HUDEP-2 (cell line): Measurements from ENCODE around the gene XIST.
"Not testable (repeated sequence)": the region's sequence is repeated elsewhere in the genome, so short reads cannot be mapped to it uniquely, and the experiment has no call there.

Experiments used
- DNase-seq, 76 experiments: peaks; one replicate each; lab custom pipeline; 2025; ENCODE audit not compliant: unreplicated experiment in 76 of 76; lab: John Stamatoyannopoulos, UW

Gene XIST

GRCh38 chrX:73840120-73840924, 12.2 kb downstream of the XIST start:
- no peak for DNase-seq

DNA sequence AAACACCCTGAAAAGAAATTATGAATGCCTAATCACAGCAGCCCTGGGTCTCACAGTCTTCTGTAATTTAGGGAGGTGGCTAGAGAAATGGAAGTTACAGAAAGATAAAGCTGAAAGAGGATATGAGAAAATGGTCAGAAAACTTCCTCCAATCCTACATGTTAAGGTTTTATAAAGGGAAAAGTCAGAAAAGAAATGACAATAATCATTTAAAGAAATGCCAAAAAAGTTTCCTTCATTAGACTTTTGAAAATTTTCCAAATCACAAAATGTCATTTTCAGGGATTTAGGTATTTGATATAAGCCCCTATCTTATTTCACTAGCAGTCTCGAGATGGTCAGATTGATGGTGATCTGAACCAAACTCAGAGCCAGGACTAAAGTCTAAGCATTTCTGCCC, 13.4 kb downstream of the XIST start:
- DNase-seq, result no peak

DNA sequence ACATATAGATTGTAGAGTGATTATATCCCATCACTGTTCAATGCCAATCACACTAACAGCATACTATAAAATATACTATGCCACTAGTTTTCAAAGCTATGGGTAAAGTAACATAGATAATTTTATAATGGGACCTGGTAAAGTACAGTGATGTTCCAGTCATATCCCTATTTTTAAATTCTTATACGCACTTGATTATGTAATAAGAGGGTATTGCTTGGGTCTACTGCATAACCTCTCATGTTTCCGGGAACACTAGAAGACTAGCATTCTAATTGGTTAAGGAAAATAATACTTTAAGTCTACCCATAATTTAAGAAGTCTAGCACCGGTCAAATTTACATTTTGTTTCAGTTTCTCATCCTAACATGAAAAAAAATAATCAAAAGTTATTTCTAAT, 14.4 kb downstream of the XIST start:
- no peak for DNase-seq

GRCh38 chrX:73836956-73837477, 15.5 kb downstream of the XIST start:
- DNase-seq, result no peak

DNA sequence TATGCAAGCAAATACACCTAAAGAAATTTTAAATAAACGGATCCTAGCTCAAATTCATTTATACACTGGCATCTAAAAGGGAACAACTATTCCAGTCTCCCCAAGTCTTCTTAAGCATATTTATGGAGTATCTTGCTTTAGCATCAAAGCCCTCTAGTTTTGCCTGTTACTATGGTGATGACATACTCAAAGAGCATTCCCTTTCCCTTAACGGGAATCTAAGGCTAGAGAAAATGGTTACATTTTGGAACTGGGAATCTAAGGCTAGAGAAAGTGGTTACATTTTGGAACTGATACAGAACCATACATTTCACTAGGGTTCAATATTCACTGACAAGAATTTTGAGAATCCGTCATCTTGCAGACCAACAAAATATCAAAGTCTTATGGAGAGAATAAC, 18.3 kb downstream of the XIST start:
- DNase-seq, result no peak

DNA sequence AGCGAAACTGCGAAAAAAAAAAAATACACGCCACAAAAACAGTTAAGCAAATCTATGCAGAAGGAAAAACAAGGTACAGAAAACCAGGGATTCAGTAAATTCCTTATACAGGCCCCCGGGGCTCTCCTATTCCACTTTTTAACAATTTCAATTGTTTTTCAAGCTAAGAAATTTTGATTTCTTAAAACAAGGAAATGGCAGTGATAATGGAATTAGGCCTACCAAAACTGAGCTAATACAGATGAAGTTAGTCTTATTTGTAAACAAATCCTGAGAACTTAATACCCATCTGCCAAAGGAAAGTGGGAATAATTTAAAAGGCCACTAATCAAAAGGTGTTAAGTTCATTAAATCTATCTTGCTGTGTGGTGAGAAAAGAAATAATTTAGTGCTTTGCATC, 20.2 kb downstream of the XIST start:
- DNase-seq, result no peak

DNA sequence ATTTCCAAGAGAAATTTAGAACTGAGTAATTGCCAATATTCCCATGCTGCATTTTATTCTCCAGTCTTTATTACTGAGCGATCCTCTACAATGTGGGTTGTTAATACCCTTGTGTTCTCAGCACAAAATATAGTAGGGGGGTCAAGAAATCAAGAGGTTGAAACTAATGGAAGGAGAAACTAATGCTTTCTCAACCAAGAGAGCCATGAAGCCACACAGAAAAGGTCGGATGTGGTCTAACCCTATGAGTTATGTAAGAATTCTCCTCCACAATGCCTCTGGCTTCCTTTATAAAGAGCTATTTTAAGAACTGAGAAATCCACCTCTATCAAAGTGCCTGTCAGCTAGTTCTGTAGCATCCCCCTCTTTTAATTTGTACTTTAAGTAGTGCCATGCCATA, 21.0 kb downstream of the XIST start:
- DNase-seq, result no peak

GRCh38 chrX:73830489-73831414, 21.8 kb downstream of the XIST start:
- no peak for DNase-seq

DNA sequence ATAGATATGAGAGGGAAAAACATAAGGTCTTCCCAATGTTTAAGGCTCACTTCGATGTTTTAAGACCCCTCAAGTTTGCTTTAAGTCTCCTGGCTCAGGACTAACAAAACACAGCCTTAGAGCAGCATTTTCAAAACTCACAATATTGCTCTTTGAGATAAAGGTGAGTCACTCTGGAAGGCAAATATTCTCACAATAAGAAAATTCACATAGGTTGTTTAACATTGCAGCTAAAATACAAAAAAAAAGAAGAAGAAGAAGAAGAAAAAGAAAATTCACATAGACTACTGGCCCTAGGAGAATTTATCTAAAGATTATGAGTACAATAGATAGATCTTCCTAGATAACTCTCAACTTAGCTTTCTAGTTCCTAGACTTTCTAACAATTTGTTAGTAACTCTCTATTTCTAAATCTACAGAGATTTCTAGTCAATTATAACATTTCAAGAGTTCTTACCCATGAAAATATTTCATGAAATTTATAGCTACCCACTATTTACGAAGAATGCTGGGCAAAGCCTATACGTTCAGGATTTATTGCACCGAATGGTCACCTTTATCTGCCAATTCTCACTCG, 22.5 kb downstream of the XIST start:
- no peak for DNase-seq

DNA sequence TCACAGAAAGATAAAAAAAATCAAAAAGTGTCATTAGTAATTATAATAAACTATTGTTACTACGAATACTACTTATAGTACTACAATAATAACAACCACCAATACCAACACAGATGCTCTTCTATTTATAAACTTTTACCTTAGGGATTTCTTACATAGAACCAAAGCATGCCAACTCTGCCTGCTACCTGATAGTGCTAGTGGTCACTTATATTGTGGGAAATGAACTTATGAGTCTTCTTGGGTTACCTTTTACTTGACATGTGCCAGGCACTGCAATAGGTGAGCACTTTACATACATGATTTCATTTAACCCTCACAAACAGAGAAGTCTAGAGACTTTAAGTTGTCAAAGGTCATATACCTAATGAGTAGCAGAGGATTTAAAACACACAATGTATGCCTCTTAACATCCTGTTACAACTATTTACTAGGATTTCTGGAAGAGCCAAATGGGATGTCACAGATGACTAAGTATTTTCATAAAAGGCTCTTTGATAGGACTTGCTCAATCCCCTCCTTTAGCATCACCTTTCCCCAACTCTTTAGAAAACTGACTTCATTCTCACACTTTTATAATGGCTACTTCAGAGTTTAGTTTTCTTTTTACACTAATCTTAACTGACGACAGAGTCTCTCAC, 24.3 kb downstream of the XIST start:
- no peak for DNase-seq

DNA sequence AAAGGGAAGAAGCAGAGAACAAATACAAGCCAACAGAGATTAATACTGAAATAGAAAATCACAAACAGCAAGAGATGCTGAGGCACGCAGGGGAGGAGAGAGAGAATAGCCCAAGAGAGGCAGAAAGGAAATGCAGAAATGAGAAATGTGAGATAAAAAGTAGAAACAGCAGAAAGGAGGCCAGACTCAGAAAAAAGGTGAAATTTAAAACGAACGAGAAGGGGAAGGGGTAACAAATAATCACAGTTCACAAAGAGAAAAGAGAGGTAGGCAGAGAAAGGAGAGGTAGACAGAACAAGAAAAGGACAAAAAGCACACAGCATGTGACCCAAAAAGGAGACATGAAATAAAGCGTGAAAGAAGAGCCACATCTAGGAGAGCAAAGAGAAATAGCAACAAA, 25.1 kb downstream of the XIST start:
- no peak for DNase-seq

- DNase-seq, result no peak
These were observed 25.5 kb downstream of the XIST start for GRCh38 chrX:73826996-73827395.

GRCh38 chrX:73825569-73825968, 26.9 kb downstream of the XIST start:
- DNase-seq, result no peak

DNA sequence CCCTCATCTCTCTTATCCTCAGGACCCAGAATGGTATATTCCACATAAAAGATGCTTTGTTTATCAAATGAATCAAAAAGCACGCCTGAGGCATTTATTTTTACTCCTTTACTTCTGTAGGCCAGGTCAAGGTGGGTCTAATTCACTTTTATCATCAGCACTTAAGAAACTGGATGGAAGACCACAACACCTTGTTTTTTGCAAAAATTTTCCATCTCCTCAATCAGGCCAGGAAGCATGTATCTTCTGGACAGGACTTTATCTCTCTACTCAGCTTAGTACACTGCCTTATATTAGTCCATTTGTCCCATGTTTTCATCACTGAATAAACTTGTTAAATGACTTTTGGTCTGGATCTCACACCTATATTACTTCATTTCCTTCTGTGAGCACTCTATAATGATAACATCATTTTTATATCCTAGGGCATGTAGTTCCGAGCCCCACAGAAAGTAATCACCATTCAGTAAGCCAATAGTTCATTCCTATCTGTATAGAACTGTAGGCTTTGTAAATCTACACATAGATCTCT, 29.0 kb downstream of the XIST start:
- no peak for DNase-seq

- no peak for DNase-seq
These were observed 29.7 kb downstream of the XIST start for GRCh38 chrX:73822775-73823174.

GRCh38 chrX:73821921-73822559, 30.5 kb downstream of the XIST start:
- no peak for DNase-seq

DNA sequence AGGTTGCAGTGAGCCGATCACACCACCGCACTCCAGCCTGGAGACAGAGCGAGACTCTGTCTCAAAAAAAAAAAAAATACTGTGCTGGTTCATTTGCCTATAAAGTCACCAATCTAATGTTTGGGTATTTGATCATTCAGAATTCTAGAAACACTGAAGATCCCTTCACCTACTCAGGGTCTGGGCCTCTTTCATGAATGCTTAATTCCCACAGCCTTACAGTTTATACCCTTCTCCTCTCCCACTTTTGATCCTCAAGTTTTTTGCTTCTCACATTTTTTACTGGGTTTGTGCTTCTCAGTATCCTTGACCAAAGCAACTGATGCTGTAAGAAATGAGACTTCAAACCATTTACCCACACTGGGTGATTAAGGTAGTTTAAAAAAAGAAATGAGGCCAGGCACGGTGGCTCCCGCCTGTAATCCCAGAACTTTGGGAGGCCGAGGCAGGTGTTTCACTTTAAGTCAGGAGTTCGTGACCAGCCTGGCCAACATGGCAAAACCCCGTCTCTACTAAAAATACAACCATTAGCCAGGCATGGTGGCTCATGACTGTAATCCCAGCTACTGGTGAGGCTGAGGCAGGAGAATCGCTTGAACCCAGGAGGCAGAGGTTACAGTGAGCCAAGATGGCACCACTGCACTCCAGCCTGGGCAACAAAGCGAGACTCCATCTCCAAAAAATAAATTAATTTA, 32.5 kb downstream of the XIST start:
- DNase-seq, result not testable (repeated sequence)

DNA sequence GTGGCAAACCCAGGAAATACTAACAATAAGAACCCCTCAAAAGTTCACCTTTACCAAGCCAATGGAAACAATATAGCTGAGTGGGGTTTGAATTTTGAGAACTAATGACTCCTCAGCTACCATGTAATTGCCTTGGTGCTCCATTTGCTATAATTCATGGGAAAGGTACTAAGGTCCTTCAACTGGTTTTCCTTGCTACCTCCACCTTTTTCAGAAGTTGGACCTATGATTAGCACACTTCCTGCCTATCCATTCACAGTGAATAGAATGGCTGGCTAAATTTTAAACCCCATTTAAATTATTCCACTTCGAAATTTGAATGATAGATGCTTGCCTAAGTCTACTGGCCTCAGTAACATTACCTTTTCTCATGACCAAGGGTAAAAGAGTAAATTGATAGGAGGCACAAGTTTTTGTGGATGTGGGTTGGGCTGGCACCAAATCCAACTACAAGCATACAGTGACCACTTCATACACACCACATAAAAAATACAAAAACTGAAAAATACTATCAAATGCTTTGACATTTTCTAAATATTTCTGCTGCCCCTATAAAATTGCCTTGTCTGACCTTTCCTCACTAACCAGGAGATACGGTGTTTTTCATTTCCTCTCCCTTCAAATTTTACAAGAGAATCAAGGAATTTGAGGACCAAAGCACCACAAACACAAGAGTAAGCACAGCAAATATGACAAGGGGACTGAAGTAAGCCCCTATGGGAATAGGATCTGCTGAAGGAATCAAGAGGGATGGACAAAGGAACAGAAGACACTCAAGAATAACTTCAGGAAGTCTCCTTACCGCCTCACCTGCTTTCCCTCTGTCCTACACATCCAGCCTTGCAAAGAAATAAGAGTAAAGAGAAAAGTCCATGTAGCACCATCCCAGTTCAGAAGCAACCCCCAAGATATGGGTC, 34.1 kb downstream of the XIST start:
- no peak for DNase-seq
